ENCODE measurements around the gene QKI. TPM values are rescaled to one million over a fixed set of nuclear protein-coding genes. Genes with fewer than 3 reads are reported as not detected.
A peak's percentile ranks its signal among the peaks of the same experiment; 100 is the strongest.

The QKI gene
- total RNA-seq, 1 experiment from 2014 or later, result 176 TPM

DNA sequence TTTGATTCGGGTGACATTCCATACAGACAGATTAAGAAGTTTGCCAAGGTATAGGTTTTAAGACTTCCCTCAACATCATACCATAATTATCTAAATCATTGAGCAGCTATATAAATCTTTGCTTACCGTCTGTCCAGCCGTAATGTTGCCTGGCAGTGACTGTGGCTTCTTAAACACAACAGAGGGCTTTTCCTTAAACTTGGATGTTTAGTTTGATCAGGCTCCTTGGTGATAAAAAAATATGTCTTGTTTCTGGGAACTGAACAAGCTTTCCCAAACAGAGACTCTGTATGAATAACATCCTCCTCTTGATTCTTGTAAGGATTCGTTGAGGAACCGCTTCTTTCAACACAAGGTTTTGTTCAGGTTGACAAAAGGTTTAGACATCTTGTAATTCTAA lies 130.9 kb downstream of the QKI start:
- Histone ChIP-seq H4K20me1 (ENCODE audit: control insufficient read depth, insufficient read depth, insufficient read length) (no peaks in the 10 kb centered on the region), H2BK15ac (ENCODE audit: low read depth, low read length) (no peak overlapping the region), H3K9ac (ENCODE audit: extremely low read depth, insufficient read length, low read length) (no peak overlapping the region), H3K27me3 (ENCODE audit: insufficient read depth, low read length) (no peaks in the 10 kb centered on the region), H3K56ac (ENCODE audit: insufficient read length, low read depth, low read length) (no peak overlapping the region), H3K9me3 (ENCODE audit: control insufficient read depth, low read depth, low read length) (no peaks in the 10 kb centered on the region), H4K91ac (ENCODE audit: insufficient read length, low read depth, low read length) (no peak overlapping the region), H2BK20ac (ENCODE audit: low read depth, low read length, poor library complexity, severe bottlenecking) (no peak overlapping the region), H3K4ac (ENCODE audit: low read depth, low read length) (no peak overlapping the region), H4K8ac (replicated peaks; ENCODE audit: insufficient read length, low read depth, low read length) (no peak overlapping the region), H2AFZ (ENCODE audit: low read length) (no peak overlapping the region), H3K79me2 (ENCODE audit: insufficient read depth, low read length) (peaks cover 2% of the 10 kb centered on the region; the same call in 1 of the 2 replicates), H3K4me1 (ENCODE audit: insufficient read depth, low read length) (peaks cover 3% of the 10 kb centered on the region; the same call in 1 of the 2 replicates), H3K23me2 (ENCODE audit: insufficient read length, low read depth, low read length, poor library complexity, severe bottlenecking) (no peaks in the 10 kb centered on the region), H3K23ac (ENCODE audit: insufficient read length, low read depth, low read length) (no peak overlapping the region), H3K4me2 (ENCODE audit: insufficient read depth, insufficient read length, low read length) (no peak overlapping the region), H3K14ac (ENCODE audit: insufficient read depth, low read length) (no peak overlapping the region), H4K5ac (ENCODE audit: insufficient read length, low read depth, low read length) (no peak overlapping the region), H3T11ph (ENCODE audit: low read length) (no peak overlapping the region), H3K79me1 (ENCODE audit: insufficient read depth, low read depth, low read length, poor library complexity, severe bottlenecking) (peaks cover 2% of the 10 kb centered on the region), H2BK120ac (ENCODE audit: low read depth, low read length, poor library complexity, severe bottlenecking) (no peak overlapping the region), H3K18ac (ENCODE audit: insufficient read length, low read depth, low read length) (no peak overlapping the region), H2AK5ac (ENCODE audit: insufficient read length, low read length) (no peak overlapping the region), H2BK12ac (ENCODE audit: insufficient read length, low read depth, low read length) (no peak overlapping the region), H3K27ac (ENCODE audit: insufficient read length, low read depth, low read length) (no peak overlapping the region), H2BK5ac (ENCODE audit: insufficient read length, low read length) (no peak overlapping the region)
- TF ChIP-seq, protein P1, sequence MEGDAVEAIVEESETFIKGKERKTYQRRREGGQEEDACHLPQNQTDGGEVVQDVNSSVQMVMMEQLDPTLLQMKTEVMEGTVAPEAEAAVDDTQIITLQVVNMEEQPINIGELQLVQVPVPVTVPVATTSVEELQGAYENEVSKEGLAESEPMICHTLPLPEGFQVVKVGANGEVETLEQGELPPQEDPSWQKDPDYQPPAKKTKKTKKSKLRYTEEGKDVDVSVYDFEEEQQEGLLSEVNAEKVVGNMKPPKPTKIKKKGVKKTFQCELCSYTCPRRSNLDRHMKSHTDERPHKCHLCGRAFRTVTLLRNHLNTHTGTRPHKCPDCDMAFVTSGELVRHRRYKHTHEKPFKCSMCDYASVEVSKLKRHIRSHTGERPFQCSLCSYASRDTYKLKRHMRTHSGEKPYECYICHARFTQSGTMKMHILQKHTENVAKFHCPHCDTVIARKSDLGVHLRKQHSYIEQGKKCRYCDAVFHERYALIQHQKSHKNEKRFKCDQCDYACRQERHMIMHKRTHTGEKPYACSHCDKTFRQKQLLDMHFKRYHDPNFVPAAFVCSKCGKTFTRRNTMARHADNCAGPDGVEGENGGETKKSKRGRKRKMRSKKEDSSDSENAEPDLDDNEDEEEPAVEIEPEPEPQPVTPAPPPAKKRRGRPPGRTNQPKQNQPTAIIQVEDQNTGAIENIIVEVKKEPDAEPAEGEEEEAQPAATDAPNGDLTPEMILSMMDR (conservative IDR thresholded peaks at IDR 0.05), result no peak
- Mint-ChIP-seq H3K27ac (peak overlapping the region in 1 of 3 experiments; percentile 20; a peak in 3 of 7 replicates), H3K27me3 (ENCODE audit: low read depth) (no peaks in the 10 kb centered on the region), H3K9me3 (no peaks in the 10 kb centered on the region), H3K4me1 (peaks cover 59 to 72% of the 10 kb centered on the region in 2 experiments), H3K36me3 (ENCODE audit: insufficient read depth in 1 of 3, low read depth in 3 of 3) (peaks cover 0 to 23% (median 7%) of the 10 kb centered on the region in 3 experiments; a peak in 5 of 7 replicates), H3K4me3 (no peak overlapping the region)
- no peak for DNase-seq
- WGBS (ENCODE audit: extremely low coverage, insufficient read length, low lambda C conversion rate), result no CpG with 5 or more reads among the region's 5 CpGs
